H1 (cell line): Measurements from ENCODE around the gene TOR1A. TPM values are rescaled to one million over a fixed set of nuclear protein-coding genes. Genes with fewer than 3 reads are reported as not detected.

ENCODE experiments used
- ASH2L ChIP-seq: fragments of 200-600, 300-600 bp; sonication (generic); IDR thresholded peaks from one replicate; pipeline ENCODE4 v1.7.1; 2017; ENCODE audit warnings: low read length
- BRCA1 ChIP-seq: IDR thresholded peaks from 2 replicates; pipeline ENCODE4 v1.6.1; 2012; ENCODE audit warnings: low read depth, low read length, improper control_type of control experiment
- CBX8 ChIP-seq: fragments of 300-800, 300-1000 bp; sonication (generic); IDR thresholded peaks from 2 replicates; pipeline ENCODE4 v1.7.1; 2016; ENCODE audit warnings: low read depth, low read length, borderline replicate concordance
- CHD1 ChIP-seq: IDR thresholded peaks from 2 replicates; pipeline ENCODE4 v1.6.1; 2012; ENCODE audit warnings: low read depth, low read length, improper control_type of control experiment
- CHD2 ChIP-seq: IDR thresholded peaks from 2 replicates; pipeline ENCODE4 v1.6.1; 2012; ENCODE audit warnings: low read length, improper control_type of control experiment
- CREB1 ChIP-seq: IDR thresholded peaks from 2 replicates; pipeline ENCODE4 v1.6.1; 2012; ENCODE audit warnings: inconsistent platforms
- EGR1 ChIP-seq: IDR thresholded peaks from 2 replicates; pipeline ENCODE4 v1.6.1; 2011; ENCODE audit warnings: low read depth, low read length, borderline replicate concordance
- GABPA ChIP-seq: IDR thresholded peaks from 2 replicates; pipeline ENCODE4 v1.6.1; 2011; ENCODE audit warnings: mild to moderate bottlenecking, low read length, moderate library complexity, borderline replicate concordance; ENCODE audit not compliant: insufficient read depth
- HDAC2 ChIP-seq, 2 experiments: fragments of 300-600 bp in 1 of 2; sonication (generic) in 1 of 2; IDR thresholded peaks; 2 replicates each; pipeline ENCODE4 v1.6.1; 2011 to 2012; ENCODE audit warnings: low read depth in 2 of 2, low read length in 2 of 2, mild to moderate bottlenecking in 2 of 2, moderate library complexity in 2 of 2, borderline replicate concordance in 1 of 2, inconsistent platforms in 1 of 2
- KDM4A ChIP-seq: IDR thresholded peaks from one replicate; pipeline ENCODE4 v1.7.1; 2012; ENCODE audit warnings: low read depth, mild to moderate bottlenecking, moderate library complexity, low read length, inconsistent platforms; ENCODE audit not compliant: severe bottlenecking
- MAFK ChIP-seq: IDR thresholded peaks from 2 replicates; pipeline ENCODE4 v1.6.1; 2012; ENCODE audit warnings: low read depth, mild to moderate bottlenecking, improper control_type of control experiment, low read length
- PHF8 ChIP-seq: fragments of 200-600 bp; sonication (generic); conservative IDR thresholded peaks from 2 replicates; pipeline ENCODE4 v1.7.1; 2012; ENCODE audit warnings: low read depth, mild to moderate bottlenecking, inconsistent platforms, low read length, moderate library complexity
- POLR2AphosphoS5 ChIP-seq: IDR thresholded peaks from 2 replicates; pipeline ENCODE4 v1.6.1; 2011; ENCODE audit warnings: low read depth, low read length
- RXRA ChIP-seq: IDR thresholded peaks from 2 replicates; pipeline ENCODE4 v1.6.1; 2011; ENCODE audit warnings: low read depth, mild to moderate bottlenecking, low read length, moderate library complexity; ENCODE audit not compliant: insufficient read depth
- SAP30 ChIP-seq: fragments of 300-600 bp; sonication (generic); IDR thresholded peaks from 2 replicates; pipeline ENCODE4 v1.7.1; 2012; ENCODE audit warnings: low read length, moderate library complexity, mild to moderate bottlenecking, inconsistent platforms; ENCODE audit not compliant: insufficient read depth, insufficient replicate concordance
- SIRT6 ChIP-seq: IDR thresholded peaks from one replicate; pipeline ENCODE4 v1.7.1; 2012; ENCODE audit warnings: low read length, inconsistent platforms
- SIX5 ChIP-seq: IDR thresholded peaks from 2 replicates; pipeline ENCODE4 v1.6.1; 2011; ENCODE audit warnings: mild to moderate bottlenecking, low read depth, low read length
- SP1 ChIP-seq: IDR thresholded peaks from 2 replicates; pipeline ENCODE4 v1.6.1; 2011; ENCODE audit warnings: low read depth, low read length
- SRF ChIP-seq: IDR thresholded peaks from 2 replicates; pipeline ENCODE4 v1.6.1; 2011; ENCODE audit warnings: mild to moderate bottlenecking, low read depth, low read length, moderate library complexity
- SUZ12 ChIP-seq: fragments of 200-600 bp; sonication (generic); IDR thresholded peaks from 2 replicates; pipeline ENCODE4 v1.6.1; 2012; ENCODE audit warnings: mild to moderate bottlenecking, inconsistent platforms, low read length, moderate library complexity, mixed read lengths
- TAF1 ChIP-seq: IDR thresholded peaks from 2 replicates; pipeline ENCODE4 v1.6.1; 2011; ENCODE audit warnings: mild to moderate bottlenecking, low read depth, low read length
- TAF7 ChIP-seq: optimal IDR thresholded peaks from 2 replicates; pipeline ENCODE3; 2011; ENCODE audit warnings: low read depth, mild to moderate bottlenecking, inconsistent platforms, low read length, moderate library complexity, borderline replicate concordance
- polyA plus RNA-seq, 7 experiments: library from polyadenylated mRNA; depleted of rRNA in 3 of 7; stranded (reverse) in 5 of 7; unstranded in 2 of 7; fragments of >200 nt in 5 of 7; fragments of 200-250 nt in 2 of 7; gene quantifications; 1 replicate in 5 of 7; 2 replicates in 1 of 7; 4 replicates in 1 of 7; pipeline versions ENCODE4 v1.2.1 to v1.2.3, GENCODE V29; 2011 to 2013; ENCODE audit warnings: missing spikeins in 2 of 7, mixed read lengths in 2 of 7
- total RNA-seq: library from RNA; stranded (reverse); fragmentation: NEBNext Ultra II Directional; extraction: Animal tissue kit (Norgen Biotek cat#: 25700); gene quantifications from 2 replicates; pipeline ENCODE4 v1.2.1, GENCODE V29; 2021
- TF ChIP-seq, protein P1 (sequence below): IDR thresholded peaks from 2 replicates; pipeline ENCODE4 v1.6.1; 2012; ENCODE audit warnings: inconsistent platforms
- TF ChIP-seq, protein P2 (sequence below): IDR thresholded peaks from 2 replicates; pipeline ENCODE4 v1.6.1; 2012; ENCODE audit warnings: inconsistent platforms

Gene TOR1A
- total and polyA plus RNA-seq, 2 of the 8 experiments (the other 6 are each of a cell fraction or from before 2014, with no cell fraction given), result 37.6 to 46.7 TPM

DNA sequence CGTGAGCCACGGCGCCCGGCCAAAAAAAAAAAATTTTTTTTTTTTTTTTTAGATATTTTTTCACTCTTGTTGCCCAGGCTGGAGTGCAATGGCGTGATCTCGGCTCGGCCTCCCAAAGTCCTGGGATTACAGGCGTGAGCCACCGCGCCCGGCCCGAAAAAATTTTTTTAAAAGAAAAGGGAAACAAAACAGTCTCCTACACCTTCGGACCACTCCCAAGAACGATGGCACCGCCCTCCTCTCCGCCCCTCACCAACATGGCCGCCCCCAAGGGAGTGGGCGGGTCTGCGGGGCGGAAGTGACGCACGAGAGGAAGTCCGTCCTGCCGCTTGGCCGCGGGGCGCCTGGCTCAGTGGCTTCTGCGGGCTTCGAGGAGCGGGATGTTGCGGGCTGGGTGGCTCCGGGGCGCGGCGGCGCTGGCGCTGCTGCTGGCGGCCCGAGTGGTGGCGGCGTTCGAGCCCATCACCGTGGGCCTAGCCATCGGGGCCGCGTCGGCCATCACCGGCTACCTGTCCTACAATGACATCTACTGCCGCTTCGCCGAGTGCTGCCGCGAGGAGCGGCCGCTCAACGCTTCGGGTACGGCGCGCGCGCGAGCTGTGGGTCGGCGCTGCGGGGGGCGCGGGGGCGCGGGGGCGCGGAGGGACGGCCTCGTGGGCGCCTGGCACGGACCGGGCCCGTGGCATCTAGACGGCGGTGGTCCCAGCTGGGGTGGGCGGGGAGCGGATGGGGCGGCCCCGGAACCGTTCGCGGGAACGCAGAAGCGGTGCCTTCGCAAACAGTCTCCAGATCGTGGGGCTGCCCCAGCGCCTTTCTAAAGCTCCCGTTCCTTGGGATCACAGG lies 20.9 kb downstream of the TOR1A start, which contains the start of gene TOR1B (continued):
- no peak for TF ChIP-seq CBX8
- no peak for TF ChIP-seq CHD2
- TF ChIP-seq PHF8, result peak; percentile 85
- TF ChIP-seq SAP30, result no peak
- peak; percentile 89 for TF ChIP-seq TAF1
- TF ChIP-seq KDM4A, result peak; percentile 96
- TF ChIP-seq GABPA, result peak; percentile 90; the same call in 1 of the 2 replicates
- peak; percentile 27; the same call in 1 of the 2 replicates for TF ChIP-seq SP1
- peak; percentile 71 for TF ChIP-seq TAF7
- no peak for TF ChIP-seq HDAC2 (IDR thresholded peaks at IDR 0.05; ENCODE audit: borderline replicate concordance in 1 of 2, low read depth in 2 of 2, low read length in 2 of 2)
- no peak for TF ChIP-seq MAFK
- TF ChIP-seq SRF, result 0 out of 2 replicates have a peak, but pooled peaks have one; percentile 1
- TF ChIP-seq EGR1, result peak; percentile 98
- TF ChIP-seq, protein P1, sequence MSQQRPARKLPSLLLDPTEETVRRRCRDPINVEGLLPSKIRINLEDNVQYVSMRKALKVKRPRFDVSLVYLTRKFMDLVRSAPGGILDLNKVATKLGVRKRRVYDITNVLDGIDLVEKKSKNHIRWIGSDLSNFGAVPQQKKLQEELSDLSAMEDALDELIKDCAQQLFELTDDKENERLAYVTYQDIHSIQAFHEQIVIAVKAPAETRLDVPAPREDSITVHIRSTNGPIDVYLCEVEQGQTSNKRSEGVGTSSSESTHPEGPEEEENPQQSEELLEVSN, result peak; percentile 17; the same call in 1 of the 2 replicates
- no peak for TF ChIP-seq SUZ12
- TF ChIP-seq POLR2AphosphoS5, result peak; percentile 78
- no peak for TF ChIP-seq SIRT6
- TF ChIP-seq, protein P2, sequence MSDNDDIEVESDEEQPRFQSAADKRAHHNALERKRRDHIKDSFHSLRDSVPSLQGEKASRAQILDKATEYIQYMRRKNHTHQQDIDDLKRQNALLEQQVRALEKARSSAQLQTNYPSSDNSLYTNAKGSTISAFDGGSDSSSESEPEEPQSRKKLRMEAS, result peak; percentile 54
- TF ChIP-seq CREB1, result peak; percentile 90
- no peak for TF ChIP-seq RXRA
- TF ChIP-seq SIX5, result peak; percentile 25; the same call in 1 of the 2 replicates
- TF ChIP-seq ASH2L, result peak; percentile 94
- TF ChIP-seq BRCA1, result no peak
- TF ChIP-seq CHD1, result no peak
